Heart left ventricle (tissue), 13 donors: ENCODE data around the gene SLC1A7.

Experiments
- POLR2A ChIP-seq, 2 donors: fragments of 450-650 bp; IDR thresholded peaks; one replicate each; pipeline ENCODE4 v1.6.1; 2017; ENCODE audit warnings: antibody characterized with exemption in 2 of 2, mild to moderate bottlenecking in 2 of 2, moderate library complexity in 2 of 2
- TF ChIP-seq, protein P1 (sequence below), 12 donors: fragments of 200-600 bp; sonication (generic) in 4 of 12; IDR thresholded peaks; one replicate each; pipeline versions ENCODE4 v1.5.0 to v1.8.0; 2018 to 2022; ENCODE audit warnings: antibody characterized with exemption in 12 of 12, mild to moderate bottlenecking in 5 of 12
- donor health status: ischemic (EF 13 %, LVEDD 7.1; RV severe dilation, severe dysfunction).
- donor health status: DM: no; HTN: yes; CAD: no.
- donor health status: DM: no; HTN: no; CAD: no.
- donor health status: ischemic (EF 25% LVEDD 6.9; RV normal size, moderate dysfunction).
- donor health status: ischemic (EF 25% LVEDD 5.7; RV mildly dilated, moderate dysfunction).
- donor health status: ischemic (EF 35%, LVEDD 5.7; RV mildly dilated, moderate dysfunction).
- donor health status: nonischemic (EF 11% LVEDD 7.7; RV severe dilation, severe dysfunction).
- donor health status: DM: yes; HTN: yes; CAD: no.
- donor health status: PGD.
- donor health status: ischemic (EF 29% LVEDD 5.4; RV normal size, mild dysfunction).
- donor health status: nonischemic (EF 23%, LVEDD 6.1; RV moderate dilation, normal function).

GRCh38 chr1:53069265-53069662, 73.2 kb downstream of the SLC1A7 start:
- TF ChIP-seq, protein P1, sequence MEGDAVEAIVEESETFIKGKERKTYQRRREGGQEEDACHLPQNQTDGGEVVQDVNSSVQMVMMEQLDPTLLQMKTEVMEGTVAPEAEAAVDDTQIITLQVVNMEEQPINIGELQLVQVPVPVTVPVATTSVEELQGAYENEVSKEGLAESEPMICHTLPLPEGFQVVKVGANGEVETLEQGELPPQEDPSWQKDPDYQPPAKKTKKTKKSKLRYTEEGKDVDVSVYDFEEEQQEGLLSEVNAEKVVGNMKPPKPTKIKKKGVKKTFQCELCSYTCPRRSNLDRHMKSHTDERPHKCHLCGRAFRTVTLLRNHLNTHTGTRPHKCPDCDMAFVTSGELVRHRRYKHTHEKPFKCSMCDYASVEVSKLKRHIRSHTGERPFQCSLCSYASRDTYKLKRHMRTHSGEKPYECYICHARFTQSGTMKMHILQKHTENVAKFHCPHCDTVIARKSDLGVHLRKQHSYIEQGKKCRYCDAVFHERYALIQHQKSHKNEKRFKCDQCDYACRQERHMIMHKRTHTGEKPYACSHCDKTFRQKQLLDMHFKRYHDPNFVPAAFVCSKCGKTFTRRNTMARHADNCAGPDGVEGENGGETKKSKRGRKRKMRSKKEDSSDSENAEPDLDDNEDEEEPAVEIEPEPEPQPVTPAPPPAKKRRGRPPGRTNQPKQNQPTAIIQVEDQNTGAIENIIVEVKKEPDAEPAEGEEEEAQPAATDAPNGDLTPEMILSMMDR (IDR thresholded peaks at IDR 0.05): no peak
- no peak for TF ChIP-seq POLR2A (IDR thresholded peaks at IDR 0.05)
